NB4 (cell line): ENCODE data around the gene ENO3.

Experiments
- DNase-seq: peaks from one replicate; pipeline ENCODE4 v3.0.0; 2010; ENCODE audit warnings: low read depth
- H3K4me3 ChIP-seq: one replicate; pipeline ENCODE4 v1.5.1; 2011; ENCODE audit warnings: mild to moderate bottlenecking, low read depth, low read length, moderate library complexity
- MYC ChIP-seq: IDR thresholded peaks from 2 replicates; pipeline ENCODE4 v1.6.1; 2011; ENCODE audit warnings: low read depth, low read length
- POLR2A ChIP-seq: IDR thresholded peaks from 2 replicates; pipeline ENCODE4 v1.6.1; 2011; ENCODE audit warnings: mild to moderate bottlenecking; ENCODE audit not compliant: insufficient read length; ENCODE audit errors: extremely low read depth
- TF ChIP-seq, protein P1 (sequence below): IDR thresholded peaks from 2 replicates; pipeline ENCODE4 v1.6.1; 2011; ENCODE audit warnings: low read depth, low read length
- TF ChIP-seq, protein P2 (sequence below): IDR thresholded peaks from one replicate; pipeline ENCODE4 v1.5.1; 2012; ENCODE audit warnings: low read depth, low read length

The ENO3 gene

GRCh38 chr17:4936436-4936835 lies 14.5 kb upstream of the ENO3 start:
- H3K4me3 ChIP-seq, result no peak overlapping the region
- DNase-seq, result no peak
- no peak for TF ChIP-seq POLR2A
- TF ChIP-seq MYC, result no peak
- TF ChIP-seq, protein P1, sequence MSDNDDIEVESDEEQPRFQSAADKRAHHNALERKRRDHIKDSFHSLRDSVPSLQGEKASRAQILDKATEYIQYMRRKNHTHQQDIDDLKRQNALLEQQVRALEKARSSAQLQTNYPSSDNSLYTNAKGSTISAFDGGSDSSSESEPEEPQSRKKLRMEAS, result no peak
- TF ChIP-seq, protein P2, sequence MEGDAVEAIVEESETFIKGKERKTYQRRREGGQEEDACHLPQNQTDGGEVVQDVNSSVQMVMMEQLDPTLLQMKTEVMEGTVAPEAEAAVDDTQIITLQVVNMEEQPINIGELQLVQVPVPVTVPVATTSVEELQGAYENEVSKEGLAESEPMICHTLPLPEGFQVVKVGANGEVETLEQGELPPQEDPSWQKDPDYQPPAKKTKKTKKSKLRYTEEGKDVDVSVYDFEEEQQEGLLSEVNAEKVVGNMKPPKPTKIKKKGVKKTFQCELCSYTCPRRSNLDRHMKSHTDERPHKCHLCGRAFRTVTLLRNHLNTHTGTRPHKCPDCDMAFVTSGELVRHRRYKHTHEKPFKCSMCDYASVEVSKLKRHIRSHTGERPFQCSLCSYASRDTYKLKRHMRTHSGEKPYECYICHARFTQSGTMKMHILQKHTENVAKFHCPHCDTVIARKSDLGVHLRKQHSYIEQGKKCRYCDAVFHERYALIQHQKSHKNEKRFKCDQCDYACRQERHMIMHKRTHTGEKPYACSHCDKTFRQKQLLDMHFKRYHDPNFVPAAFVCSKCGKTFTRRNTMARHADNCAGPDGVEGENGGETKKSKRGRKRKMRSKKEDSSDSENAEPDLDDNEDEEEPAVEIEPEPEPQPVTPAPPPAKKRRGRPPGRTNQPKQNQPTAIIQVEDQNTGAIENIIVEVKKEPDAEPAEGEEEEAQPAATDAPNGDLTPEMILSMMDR, result no peak

DNA sequence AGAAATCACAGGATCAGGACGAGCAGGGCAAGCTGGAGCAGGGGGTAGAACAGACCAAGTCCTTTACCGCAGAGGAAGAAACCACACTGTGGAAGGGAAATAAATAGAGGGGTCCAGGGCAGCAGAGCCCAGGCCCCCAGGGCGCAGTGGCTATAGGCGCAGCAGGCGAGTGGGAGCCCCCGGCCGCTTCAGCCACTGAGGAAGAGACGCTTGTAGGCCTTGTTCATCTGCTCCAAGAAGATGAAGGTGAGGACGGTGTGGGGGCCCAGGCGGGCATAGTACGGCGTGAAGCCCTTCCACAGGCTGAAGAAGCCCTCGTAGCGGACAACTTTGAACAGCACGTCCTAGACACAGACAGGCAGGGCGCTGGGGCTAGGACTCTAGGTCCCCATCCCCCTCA lies 13.4 kb upstream of the ENO3 start:
- TF ChIP-seq, protein P2, result no peak
- TF ChIP-seq POLR2A (no peak), MYC (no peak)
- TF ChIP-seq, protein P1, result no peak
- no peak for DNase-seq
- no peak overlapping the region for H3K4me3 ChIP-seq

GRCh38 chr17:4938069-4938491 lies 12.8 kb upstream of the ENO3 start:
- DNase-seq, result no peak
- TF ChIP-seq POLR2A (no peak), MYC (no peak)
- TF ChIP-seq, protein P1, result no peak
- TF ChIP-seq, protein P2, result no peak
- no peak overlapping the region for H3K4me3 ChIP-seq

- TF ChIP-seq, protein P2, result no peak
- no peak for TF ChIP-seq POLR2A
- no peak for DNase-seq
- H3K4me3 ChIP-seq, result peak overlapping the region; percentile 88
These were observed 12.0 kb upstream of the ENO3 start for GRCh38 chr17:4938688-4939545.

- peak overlapping the region; percentile 88 for H3K4me3 ChIP-seq
- TF ChIP-seq MYC, result no peak
- DNase-seq, result no peak
These were observed 11.4 kb upstream of the ENO3 start for GRCh38 chr17:4939546-4939795.

DNA sequence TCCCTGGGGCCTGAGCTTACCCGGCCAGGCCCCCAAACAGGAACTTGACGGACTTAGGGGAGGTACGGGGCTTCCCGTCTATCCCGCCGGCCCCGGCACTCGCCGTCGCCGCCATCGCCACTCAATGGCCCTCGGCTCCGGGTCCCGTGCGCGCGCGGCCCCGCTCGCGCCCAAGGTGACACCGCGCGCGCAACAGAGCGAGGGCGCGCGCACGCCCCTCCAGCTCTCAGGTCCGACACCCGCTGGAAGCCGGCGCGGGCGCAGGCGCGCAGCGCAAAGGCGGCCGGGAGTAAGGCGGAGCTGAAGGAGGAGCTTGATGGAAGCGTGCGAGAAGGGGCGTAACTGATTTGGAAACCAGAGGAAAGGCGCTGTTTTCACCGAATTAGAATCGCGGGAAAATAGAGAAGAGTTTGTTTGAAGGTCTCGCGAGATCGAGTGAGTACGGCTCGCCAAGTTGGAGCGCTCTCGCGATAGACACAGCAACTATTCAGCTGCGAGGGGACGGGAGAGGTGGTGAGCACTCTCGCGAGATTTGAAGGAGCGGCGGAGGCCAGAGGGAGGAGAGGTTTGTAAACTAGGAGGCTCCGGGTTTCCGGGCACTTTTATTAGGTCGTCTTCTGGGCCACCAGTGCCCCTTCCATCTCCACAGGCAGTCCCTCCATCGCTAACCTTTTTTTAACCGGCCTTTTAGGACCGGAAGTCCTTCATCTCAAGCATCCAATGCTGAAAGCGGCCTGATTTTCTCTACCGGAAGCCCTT lies 10.9 kb upstream of the ENO3 start, which contains the start of the genes RNF167 and SLC25A11:
Gene RNF167, plus strand, starts transcription at position 473 of the 759 bp plus-strand sequence. CDS start 642 bp downstream, outside the sequence.
Gene SLC25A11, minus strand, starts transcription at position 251 of the 759 bp plus-strand sequence. Its CDS starts 136 bp downstream, at position 115.
- H3K4me3 ChIP-seq, result peak within 1 kb of the TSS; percentile 88
- TF ChIP-seq POLR2A, result peak; percentile 76
- no peak; the same call in 1 of the 2 replicates for TF ChIP-seq MYC
- TF ChIP-seq, protein P2, result no peak
- TF ChIP-seq, protein P1, result peak; percentile 4; the same call in 1 of the 2 replicates
- peak; percentile 98 for DNase-seq
